Endothelial cell (in vitro differentiated cells): ENCODE measurements around the gene PIK3CD. TPM values are rescaled to one million over a fixed set of nuclear protein-coding genes. Genes with fewer than 3 reads are reported as not detected.

ENCODE experiments used
- DNase-seq: peaks from one replicate; pipeline ENCODE4 v3.0.0; 2021; ENCODE audit warnings: low spot score
- H3K27ac Mint-ChIP-seq: one replicate; pipeline ENCODE4 v1.8.0; 2021; ENCODE audit warnings: mixed read lengths, inconsistent platforms; ENCODE audit not compliant: unreplicated experiment
- H3K27me3 Mint-ChIP-seq: one replicate; pipeline ENCODE4 v1.8.0; 2021; ENCODE audit warnings: mild to moderate bottlenecking, moderate library complexity, mixed read lengths, inconsistent platforms; ENCODE audit not compliant: unreplicated experiment
- H3K36me3 Mint-ChIP-seq: one replicate; pipeline ENCODE4 v1.8.0; 2021; ENCODE audit warnings: mild to moderate bottlenecking, low read depth, mixed read lengths, inconsistent platforms; ENCODE audit not compliant: unreplicated experiment
- H3K4me1 Mint-ChIP-seq: one replicate; pipeline ENCODE4 v1.8.0; 2021; ENCODE audit warnings: mild to moderate bottlenecking, mixed read lengths, inconsistent platforms; ENCODE audit not compliant: unreplicated experiment
- H3K4me3 Mint-ChIP-seq: one replicate; pipeline ENCODE4 v1.8.0; 2021; ENCODE audit warnings: mild to moderate bottlenecking, mixed read lengths, inconsistent platforms; ENCODE audit not compliant: unreplicated experiment
- H3K9me3 Mint-ChIP-seq: one replicate; pipeline ENCODE4 v1.8.0; 2021; ENCODE audit warnings: mixed read lengths, inconsistent platforms; ENCODE audit not compliant: unreplicated experiment
- total RNA-seq: library from RNA; stranded (reverse); fragmentation: NEBNext Ultra II Directional; extraction: Animal tissue kit (Norgen Biotek cat#: 25700); gene quantifications from one replicate; pipeline ENCODE4 v1.2.1, GENCODE V29; 2021; ENCODE audit not compliant: unreplicated experiment
- TF ChIP-seq, protein P1 (sequence below): fragments of 200-600 bp; sonication (generic); IDR thresholded peaks from one replicate; pipeline ENCODE4 v1.5.0; 2021; ENCODE audit warnings: antibody characterized with exemption; ENCODE audit not compliant: unreplicated experiment

Gene PIK3CD
- total RNA-seq, 1 donor from 2014 or later, result 30.3 TPM

DNA sequence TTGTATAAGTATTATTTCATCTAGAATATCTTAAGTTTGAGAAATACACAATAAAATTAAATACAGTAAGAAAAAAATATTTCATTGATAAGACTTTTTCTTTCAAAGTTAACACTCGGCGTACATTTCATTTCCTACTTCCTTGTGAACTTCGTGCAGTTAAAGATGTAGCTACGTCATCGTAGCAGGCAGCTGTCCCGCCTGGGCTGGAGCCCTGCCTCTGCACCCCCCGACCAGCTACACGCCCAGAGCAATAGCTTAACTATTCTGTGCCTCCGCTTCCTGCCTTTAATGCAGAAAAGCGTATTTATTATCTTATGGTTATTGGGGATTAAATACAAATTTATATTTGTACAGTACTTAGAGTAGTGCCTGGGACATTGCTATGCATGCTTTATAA, 118.8 kb downstream of the PIK3CD start:
- TF ChIP-seq, protein P1, sequence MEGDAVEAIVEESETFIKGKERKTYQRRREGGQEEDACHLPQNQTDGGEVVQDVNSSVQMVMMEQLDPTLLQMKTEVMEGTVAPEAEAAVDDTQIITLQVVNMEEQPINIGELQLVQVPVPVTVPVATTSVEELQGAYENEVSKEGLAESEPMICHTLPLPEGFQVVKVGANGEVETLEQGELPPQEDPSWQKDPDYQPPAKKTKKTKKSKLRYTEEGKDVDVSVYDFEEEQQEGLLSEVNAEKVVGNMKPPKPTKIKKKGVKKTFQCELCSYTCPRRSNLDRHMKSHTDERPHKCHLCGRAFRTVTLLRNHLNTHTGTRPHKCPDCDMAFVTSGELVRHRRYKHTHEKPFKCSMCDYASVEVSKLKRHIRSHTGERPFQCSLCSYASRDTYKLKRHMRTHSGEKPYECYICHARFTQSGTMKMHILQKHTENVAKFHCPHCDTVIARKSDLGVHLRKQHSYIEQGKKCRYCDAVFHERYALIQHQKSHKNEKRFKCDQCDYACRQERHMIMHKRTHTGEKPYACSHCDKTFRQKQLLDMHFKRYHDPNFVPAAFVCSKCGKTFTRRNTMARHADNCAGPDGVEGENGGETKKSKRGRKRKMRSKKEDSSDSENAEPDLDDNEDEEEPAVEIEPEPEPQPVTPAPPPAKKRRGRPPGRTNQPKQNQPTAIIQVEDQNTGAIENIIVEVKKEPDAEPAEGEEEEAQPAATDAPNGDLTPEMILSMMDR, result no peak

DNA sequence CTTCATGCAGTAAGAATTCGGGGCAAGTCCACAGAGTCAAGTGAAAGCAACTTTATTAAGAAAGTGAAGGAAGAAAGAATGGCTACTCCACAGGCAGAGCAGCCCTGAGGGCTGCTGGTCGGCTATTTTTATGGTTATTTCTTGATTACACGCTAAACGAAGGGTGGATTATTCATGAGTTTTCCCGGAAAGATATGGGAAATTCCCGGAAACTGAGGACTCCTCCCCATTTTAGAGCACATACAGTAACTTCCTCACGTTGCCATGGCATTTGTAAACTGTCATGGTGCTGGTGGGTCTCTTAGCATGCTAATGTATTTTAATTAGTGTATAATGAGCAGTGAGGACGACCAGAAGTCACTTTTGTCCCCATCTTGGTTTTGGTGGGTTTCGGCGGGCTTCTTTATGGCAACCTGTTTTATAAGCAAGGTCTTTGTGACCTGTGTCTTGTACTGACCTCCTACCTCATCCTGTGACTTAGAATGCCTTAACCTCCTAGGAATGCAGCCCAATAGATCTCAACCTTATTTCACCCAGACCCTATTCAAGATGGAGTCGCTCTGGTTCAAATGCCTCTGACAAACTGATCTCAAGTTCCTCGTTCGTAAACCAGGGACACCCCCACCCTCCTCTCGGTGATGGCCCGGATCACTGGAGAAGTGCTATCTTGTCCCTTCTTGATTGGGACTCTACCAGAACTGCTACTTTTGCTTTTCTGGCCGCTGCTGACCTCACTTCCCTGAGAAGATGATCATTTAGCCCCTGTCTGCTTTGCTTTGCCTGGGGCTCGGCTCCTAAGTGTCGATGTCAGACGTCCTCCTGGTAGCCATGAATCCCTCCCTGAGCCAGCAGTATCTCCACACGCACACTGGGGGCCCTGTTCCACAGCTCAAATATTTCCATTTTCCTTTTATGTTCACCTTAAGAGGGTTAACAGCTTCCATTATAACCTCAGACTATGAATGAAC, 123.5 kb downstream of the PIK3CD start:
- TF ChIP-seq, protein P1, result no peak
- no peaks in the 10 kb centered on the region for H3K4me1 Mint-ChIP-seq
- H3K27me3 Mint-ChIP-seq, result no peaks in the 10 kb centered on the region
- H3K4me3 Mint-ChIP-seq, result no peak overlapping the region
- no peak overlapping the region for H3K27ac Mint-ChIP-seq
- DNase-seq, result no peak
- no peaks in the 10 kb centered on the region for H3K9me3 Mint-ChIP-seq
- peaks cover 6% of the 10 kb centered on the region for H3K36me3 Mint-ChIP-seq

More for the DNA sequence above, 118.8 kb downstream of the PIK3CD start:
- no peak overlapping the region for H3K27ac Mint-ChIP-seq
- no peaks in the 10 kb centered on the region for H3K9me3 Mint-ChIP-seq
- no peak for DNase-seq
- H3K27me3 Mint-ChIP-seq, result no peaks in the 10 kb centered on the region
- no peak overlapping the region for H3K4me3 Mint-ChIP-seq
- H3K36me3 Mint-ChIP-seq, result peaks cover 6% of the 10 kb centered on the region
- H3K4me1 Mint-ChIP-seq, result no peaks in the 10 kb centered on the region

DNA sequence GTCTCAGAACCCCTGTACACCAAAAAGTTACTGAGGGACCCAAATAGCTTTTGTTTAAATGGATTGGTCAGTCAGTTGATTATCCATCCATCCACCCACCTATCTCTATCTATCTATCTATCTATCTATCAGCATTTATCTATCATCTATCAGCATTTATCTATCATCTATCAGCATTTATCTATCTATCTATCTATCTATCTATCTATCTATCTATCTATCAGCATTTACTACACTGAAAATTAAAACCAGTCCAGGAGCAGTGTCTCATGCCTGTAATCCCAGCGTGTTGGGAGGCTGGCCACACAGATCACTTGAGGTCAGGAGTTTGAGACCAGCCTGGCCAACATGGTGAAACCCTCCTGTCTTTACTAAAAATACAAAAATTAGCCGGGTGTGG, 125.2 kb downstream of the PIK3CD start:
- no peaks in the 10 kb centered on the region for H3K27me3 Mint-ChIP-seq
- H3K4me1 Mint-ChIP-seq, result no peaks in the 10 kb centered on the region
- H3K27ac Mint-ChIP-seq, result no peak overlapping the region
- peaks cover 6% of the 10 kb centered on the region for H3K36me3 Mint-ChIP-seq
- TF ChIP-seq, protein P1, result no peak
- H3K9me3 Mint-ChIP-seq, result no peaks in the 10 kb centered on the region
- DNase-seq, result no peak
- no peak overlapping the region for H3K4me3 Mint-ChIP-seq

Other genes starting within 250 kb of the PIK3CD start
- gene SLC25A33, start 112.3 kb upstream of the PIK3CD start, total RNA-seq, result 4.2 TPM
- 19.1 TPM for gene TMEM201, start 62.8 kb upstream of the PIK3CD start, total RNA-seq
- gene CLSTN1, start 172.2 kb downstream of the PIK3CD start, total RNA-seq, result 84.8 TPM